ENCODE measurements around the gene MYRF. TPM values are rescaled to one million over a fixed set of nuclear protein-coding genes. Genes with fewer than 3 reads are reported as not detected.

The MYRF gene
- total and polyA plus RNA-seq, 4 experiments from 2014 or later, result 0.44 to 1.6 (median 0.89) TPM

- no peaks in the 10 kb centered on the region for H3K27me3 ChIP-seq (ENCODE audit: insufficient read depth, low read length)
- no peak overlapping the region for H3K27ac ChIP-seq (ENCODE audit: low read depth, low read length)
These were observed 43.6 kb downstream of the MYRF start for GRCh38 chr11:61795876-61796526.

DNA sequence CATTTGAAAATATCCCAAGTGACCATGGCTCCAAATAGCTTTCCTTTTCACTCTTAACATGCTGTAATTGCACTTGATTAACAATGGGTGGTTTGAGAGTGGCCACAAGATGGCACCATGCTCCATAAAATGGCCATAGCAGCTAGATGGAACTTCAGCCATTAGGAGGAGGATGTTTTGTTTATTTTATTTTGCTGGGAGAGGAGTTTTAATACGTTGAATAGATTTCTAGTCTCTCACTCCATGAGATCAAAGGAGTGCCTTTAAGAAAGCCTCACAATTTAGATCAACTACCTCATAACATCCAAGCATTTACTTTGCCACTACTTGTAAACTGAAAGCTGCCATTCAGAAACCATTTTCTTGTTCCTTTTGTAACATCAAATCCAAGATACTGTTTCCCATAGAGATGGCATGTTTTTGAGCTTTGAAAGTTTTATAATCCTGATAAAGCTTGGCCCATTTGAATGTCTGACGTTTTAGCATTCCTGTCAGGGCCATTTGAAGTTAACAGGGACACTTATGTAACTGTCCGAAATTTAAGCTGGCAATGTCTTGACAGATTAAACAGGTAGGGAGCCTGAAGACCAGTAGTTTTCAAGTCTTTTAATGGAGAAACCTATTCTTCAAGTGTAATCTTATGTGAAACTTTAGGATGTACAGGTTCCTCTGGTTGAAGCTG is 45.0 kb downstream of the MYRF start:
- Histone ChIP-seq H3K4me1 (ENCODE audit: insufficient read depth, low read length) (peaks cover 15% of the 10 kb centered on the region), H3K4me3 (ENCODE audit: low read length in 2 of 2) (no peak overlapping the region), H3K27me3 (ENCODE audit: insufficient read depth, low read length) (no peaks in the 10 kb centered on the region), H3K9me3 (ENCODE audit: control insufficient read depth in 1 of 2, low read length in 2 of 2) (no peaks in the 10 kb centered on the region), H3K36me3 (ENCODE audit: insufficient read depth, low read length) (no peaks in the 10 kb centered on the region), H3K27ac (ENCODE audit: low read depth, low read length) (no peak overlapping the region)
- intact Hi-C loops (cut with micrococcal nuclease), result loop anchor here (1.0 kb wide), 8 partner anchors 18 to 581 kb away; no protein-coding TSS in a partner anchor
- ChIA-PET CTCF (ENCODE audit: partially characterized antibody) (interaction anchor here (0.6 to 10.0 kb wide), 38 partner anchors 10 to 1348 kb away, joined by 3 to 169 read pairs (median 6); partner anchors contain the start of genes FADS1 and FADS2), POLR2A (ENCODE audit: partially characterized antibody) (interaction anchor here (0.5 to 2.6 kb wide), 12 partner anchors 10 to 311 kb away, joined by 3 to 21 read pairs (median 5); partner anchors contain the start of gene FADS1)
- Mint-ChIP-seq H3K9me3 (no peaks in the 10 kb centered on the region), H3K27ac (peak overlapping the region in 6 of 7 donors; percentile 8 to 78 (median 20)), H3K27me3 (no peaks in the 10 kb centered on the region), H3K4me1 (peaks cover 3 to 22% (median 13%) of the 10 kb centered on the region in 4 donors), H3K36me3 (peaks cover 0 to 12% of the 10 kb centered on the region in 2 donors), H3K4me3 (no peak overlapping the region)
- DNase-seq, result peak; percentile 67 to 77 (median 73)

More at GRCh38 chr11:61795876-61796526, 43.6 kb downstream of the MYRF start:
- CTCF ChIA-PET (ENCODE audit: partially characterized antibody), result interaction anchor here (0.9 to 10.0 kb wide), 13 partner anchors 19 to 517 kb away, joined by 3 to 169 read pairs (median 7); partner anchors contain the start of gene FADS1
- Histone ChIP-seq H3K4me1 (ENCODE audit: insufficient read depth, low read length) (peaks cover 23% of the 10 kb centered on the region), H3K9me3 (ENCODE audit: control insufficient read depth in 1 of 2, low read length in 2 of 2) (no peaks in the 10 kb centered on the region), H3K4me3 (ENCODE audit: low read length in 2 of 2) (no peak overlapping the region), H3K36me3 (ENCODE audit: insufficient read depth, low read length) (no peaks in the 10 kb centered on the region)
- POLR2A ChIA-PET (ENCODE audit: partially characterized antibody), result no interaction called here
- H3K4me3 Mint-ChIP-seq, result no peak overlapping the region
- peak overlapping the region in 1 of 7 donors; percentile 31 for H3K27ac Mint-ChIP-seq
- intact Hi-C loops (cut with micrococcal nuclease), result no loop called here
- no peaks in the 10 kb centered on the region for H3K27me3 Mint-ChIP-seq
- H3K4me1 Mint-ChIP-seq, result peaks cover 10 to 35% (median 22%) of the 10 kb centered on the region in 4 donors
- H3K36me3 Mint-ChIP-seq, result peaks cover 0 to 22% of the 10 kb centered on the region in 2 donors
- DNase-seq, result no peak
- no peaks in the 10 kb centered on the region for H3K9me3 Mint-ChIP-seq

GRCh38 chr11:61799665-61800284 is 47.3 kb downstream of the MYRF start:
- Histone ChIP-seq H3K27me3 (ENCODE audit: insufficient read depth, low read length) (no peaks in the 10 kb centered on the region), H3K4me3 (ENCODE audit: low read length in 2 of 2) (no peak overlapping the region), H3K4me1 (ENCODE audit: insufficient read depth, low read length) (peaks cover 5% of the 10 kb centered on the region), H3K36me3 (ENCODE audit: insufficient read depth, low read length) (no peaks in the 10 kb centered on the region), H3K9me3 (ENCODE audit: control insufficient read depth in 1 of 2, low read length in 2 of 2) (no peaks in the 10 kb centered on the region), H3K27ac (ENCODE audit: low read depth, low read length) (no peak overlapping the region)
- intact Hi-C loops (cut with micrococcal nuclease), result no loop called here
- Mint-ChIP-seq H3K27ac (peak overlapping the region in 1 of 7 donors; percentile 15), H3K4me3 (no peak overlapping the region), H3K4me1 (peaks cover 2 to 6% (median 4%) of the 10 kb centered on the region in 4 donors), H3K27me3 (no peaks in the 10 kb centered on the region), H3K36me3 (peaks cover 0 to 7% of the 10 kb centered on the region in 2 donors), H3K9me3 (no peaks in the 10 kb centered on the region)
- ChIA-PET POLR2A (ENCODE audit: partially characterized antibody) (no interaction called here), CTCF (ENCODE audit: partially characterized antibody) (interaction anchor here (0.5 to 10.0 kb wide), 9 partner anchors 7 to 401 kb away, joined by 3 to 169 read pairs (median 27); partner anchors contain the start of gene FADS1)
- no peak for DNase-seq

DNA sequence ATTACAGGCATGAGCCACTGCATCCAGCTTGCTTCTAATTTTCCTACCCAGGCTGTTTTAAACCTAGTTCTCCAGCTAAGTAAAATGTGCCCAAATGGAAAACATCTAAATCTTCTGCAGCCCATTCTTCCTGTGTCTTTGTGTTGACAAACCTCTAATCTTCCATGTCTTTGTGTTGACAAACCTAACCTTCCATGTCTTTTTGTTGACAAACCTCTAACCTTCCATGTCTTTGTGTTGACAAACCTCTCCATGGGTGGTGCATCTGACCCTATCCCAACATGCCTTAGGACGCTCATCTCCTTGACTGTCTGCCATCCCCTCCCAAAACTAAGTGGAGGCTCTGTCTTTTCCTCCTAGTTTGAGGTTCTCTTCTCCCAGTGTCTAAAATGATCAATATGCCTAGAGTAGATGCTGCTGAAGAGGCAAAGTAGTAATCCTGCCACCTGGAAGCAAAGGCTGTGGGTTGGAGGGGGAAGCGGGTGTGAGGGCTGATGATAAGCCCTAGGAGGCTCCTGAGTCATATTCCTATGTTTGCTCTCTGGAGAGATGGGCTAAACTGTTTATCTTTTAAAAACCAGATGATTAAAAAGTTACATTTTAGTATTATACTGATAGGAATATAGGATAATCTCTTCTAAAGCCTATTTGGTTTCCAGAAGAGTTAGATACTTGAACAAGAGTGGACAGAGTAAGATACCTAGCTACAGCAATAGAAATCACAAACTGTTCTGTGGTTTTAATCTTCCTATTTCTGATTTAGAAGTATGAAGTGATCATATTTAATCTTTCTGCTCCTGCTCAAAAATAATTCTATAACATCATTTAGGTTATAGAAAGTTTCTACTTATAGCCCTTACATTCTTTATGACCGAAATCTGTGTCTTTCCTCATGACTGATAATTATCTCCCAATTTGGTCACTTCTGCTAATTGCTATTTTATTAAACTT is 48.2 kb downstream of the MYRF start:
- no peak overlapping the region for H3K4me3 Mint-ChIP-seq
- ChIA-PET CTCF (ENCODE audit: partially characterized antibody) (interaction anchor here (1.0 to 9.4 kb wide), 7 partner anchors 15 to 510 kb away, joined by 4 to 165 read pairs (median 10); partner anchors contain the start of gene FADS1), POLR2A (ENCODE audit: partially characterized antibody) (no interaction called here)
- no peak overlapping the region for H3K27ac ChIP-seq (ENCODE audit: low read depth, low read length)
- no peaks in the 10 kb centered on the region for H3K27me3 ChIP-seq (ENCODE audit: insufficient read depth, low read length)
- H3K4me1 ChIP-seq (ENCODE audit: insufficient read depth, low read length), result peaks cover 5% of the 10 kb centered on the region
- no peak overlapping the region for H3K4me3 ChIP-seq (ENCODE audit: low read length in 2 of 2)
- DNase-seq, result no peak
- no peaks in the 10 kb centered on the region for H3K9me3 Mint-ChIP-seq
- intact Hi-C loops (cut with micrococcal nuclease), result no loop called here
- no peaks in the 10 kb centered on the region for H3K9me3 ChIP-seq (ENCODE audit: control insufficient read depth in 1 of 2, low read length in 2 of 2)
- H3K27me3 Mint-ChIP-seq, result no peaks in the 10 kb centered on the region
- peak overlapping the region in 2 of 7 donors; percentile 3 to 69 for H3K27ac Mint-ChIP-seq
- peaks cover 0 to 7% of the 10 kb centered on the region in 2 donors for H3K36me3 Mint-ChIP-seq
- H3K4me1 Mint-ChIP-seq, result peaks cover 2 to 6% (median 4%) of the 10 kb centered on the region in 4 donors
- H3K36me3 ChIP-seq (ENCODE audit: insufficient read depth, low read length), result no peaks in the 10 kb centered on the region

DNA sequence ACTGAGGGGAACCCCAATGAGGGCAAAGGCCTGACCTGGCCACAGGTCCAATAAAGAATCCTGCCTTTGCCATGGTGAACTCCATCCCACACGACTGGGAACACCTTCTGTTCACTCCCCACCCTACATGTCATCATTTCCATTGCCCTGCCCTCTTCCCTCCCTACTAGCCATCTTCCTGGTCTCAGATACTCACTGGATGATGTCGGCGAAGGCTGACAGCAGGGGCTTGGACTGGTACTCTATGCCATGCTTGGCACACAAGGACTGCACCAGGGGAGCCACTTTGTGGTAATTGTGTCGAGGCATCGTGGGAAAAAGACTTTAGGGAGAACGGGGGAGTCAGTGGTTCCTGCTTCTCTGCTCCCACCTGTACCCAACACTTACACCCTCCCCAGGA is 50.2 kb downstream of the MYRF start:
- ChIA-PET CTCF (ENCODE audit: partially characterized antibody) (interaction anchor here (0.6 to 9.4 kb wide), 6 partner anchors 69 to 508 kb away, joined by 3 to 165 read pairs (median 8); no protein-coding TSS in a partner anchor), POLR2A (ENCODE audit: partially characterized antibody) (no interaction called here)
- no peaks in the 10 kb centered on the region for H3K27me3 ChIP-seq (ENCODE audit: insufficient read depth, low read length)
- intact Hi-C loops (cut with micrococcal nuclease), result no loop called here
- no peak overlapping the region for H3K4me3 ChIP-seq (ENCODE audit: low read length in 2 of 2)
- peaks cover 1% of the 10 kb centered on the region for H3K4me1 ChIP-seq (ENCODE audit: insufficient read depth, low read length)
- Mint-ChIP-seq H3K27ac (no peak overlapping the region), H3K27me3 (no peaks in the 10 kb centered on the region), H3K4me1 (no peaks in the 10 kb centered on the region), H3K9me3 (no peaks in the 10 kb centered on the region), H3K4me3 (no peak overlapping the region), H3K36me3 (peaks cover 0 to 3% of the 10 kb centered on the region in 2 donors)
- no peaks in the 10 kb centered on the region for H3K9me3 ChIP-seq (ENCODE audit: control insufficient read depth in 1 of 2, low read length in 2 of 2)
- H3K27ac ChIP-seq (ENCODE audit: low read depth, low read length), result no peak overlapping the region
- DNase-seq, result no peak
- H3K36me3 ChIP-seq (ENCODE audit: insufficient read depth, low read length), result no peaks in the 10 kb centered on the region

DNA sequence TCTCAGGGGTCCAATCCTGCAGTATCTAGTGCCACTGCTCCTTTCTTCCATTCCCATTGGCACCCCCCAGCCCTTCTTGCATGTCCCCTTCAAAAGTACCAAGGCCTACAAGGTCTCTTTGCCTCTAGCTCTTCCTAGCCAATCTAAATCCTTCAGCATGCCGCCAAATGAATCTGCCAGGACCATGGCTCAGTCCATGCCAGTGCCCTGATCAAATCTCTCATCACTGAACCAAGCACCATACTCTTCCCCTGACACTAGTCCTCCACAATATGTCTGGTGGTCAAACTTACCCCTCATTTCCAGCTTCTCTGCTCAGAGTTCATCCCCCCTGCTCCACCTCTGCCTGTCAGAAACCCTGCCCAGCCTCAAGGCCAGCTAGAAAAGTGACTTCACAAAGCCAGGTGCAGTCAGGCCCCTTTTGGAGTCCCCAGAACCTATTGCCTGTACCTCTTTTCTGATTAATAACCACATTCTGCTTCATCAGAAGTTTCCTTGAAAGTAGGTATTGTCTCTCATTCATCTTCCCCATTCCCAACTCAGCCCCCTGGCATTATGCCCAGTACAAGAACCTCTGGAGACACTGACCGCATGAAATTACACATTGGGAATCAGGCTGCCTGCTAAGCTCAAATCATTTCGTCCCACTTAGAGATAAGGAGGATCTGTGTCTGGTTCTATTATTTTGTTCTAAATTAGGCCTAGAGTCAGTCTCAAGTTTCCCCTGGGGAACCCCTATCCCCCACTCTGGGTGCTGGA is 51.6 kb downstream of the MYRF start:
- H3K4me3 ChIP-seq (ENCODE audit: low read length in 2 of 2), result no peak overlapping the region
- H3K27me3 ChIP-seq (ENCODE audit: insufficient read depth, low read length), result no peaks in the 10 kb centered on the region
- intact Hi-C loops (cut with micrococcal nuclease), result no loop called here
- Mint-ChIP-seq H3K27me3 (no peaks in the 10 kb centered on the region), H3K27ac (peak overlapping the region in 1 of 7 donors; percentile 24), H3K36me3 (peaks cover 0 to 3% of the 10 kb centered on the region in 2 donors), H3K9me3 (no peaks in the 10 kb centered on the region), H3K4me1 (no peaks in the 10 kb centered on the region), H3K4me3 (no peak overlapping the region)
- CTCF ChIA-PET (ENCODE audit: partially characterized antibody), result interaction anchor here (0.6 to 2.3 kb wide), 3 partner anchors 10 to 278 kb away, joined by 3 to 10 read pairs (median 4); no protein-coding TSS in a partner anchor
- DNase-seq, result no peak
- POLR2A ChIA-PET (ENCODE audit: partially characterized antibody), result interaction anchor here (1.2 kb wide), 1 partner anchor 11 kb away, joined by 5 read pairs; no protein-coding TSS in a partner anchor
- H3K9me3 ChIP-seq (ENCODE audit: control insufficient read depth in 1 of 2, low read length in 2 of 2), result no peaks in the 10 kb centered on the region
- H3K36me3 ChIP-seq (ENCODE audit: insufficient read depth, low read length), result no peaks in the 10 kb centered on the region
- no peak overlapping the region for H3K27ac ChIP-seq (ENCODE audit: low read depth, low read length)
- H3K4me1 ChIP-seq (ENCODE audit: insufficient read depth, low read length), result no peaks in the 10 kb centered on the region
